Chondrocyte (in vitro differentiated cells): ENCODE results near the gene PTGES. TPM values are rescaled to one million over a fixed set of nuclear protein-coding genes. Genes with fewer than 3 reads are reported as not detected.
"Not testable (repeated sequence)": the region's sequence is repeated elsewhere in the genome, so short reads cannot be mapped to it uniquely, and the experiment has no call there.

Source experiments
- DNase-seq: peaks from one replicate; pipeline ENCODE4 v3.0.0; 2021; ENCODE audit warnings: mixed read lengths, low spot score
- H3K27ac Mint-ChIP-seq: one replicate; pipeline ENCODE4 v1.8.0; 2021; ENCODE audit warnings: mild to moderate bottlenecking, moderate library complexity, mixed read lengths; ENCODE audit not compliant: unreplicated experiment
- H3K27me3 Mint-ChIP-seq: 2 replicates; pipeline ENCODE4 v1.8.0; 2021; ENCODE audit warnings: low read depth, mixed read lengths
- H3K36me3 Mint-ChIP-seq: 2 replicates; pipeline ENCODE4 v1.8.0; 2021; ENCODE audit warnings: low read depth, mixed read lengths
- H3K4me1 Mint-ChIP-seq: 2 replicates; pipeline ENCODE4 v1.8.0; 2021; ENCODE audit warnings: low read depth, mild to moderate bottlenecking, mixed read lengths
- H3K4me3 Mint-ChIP-seq: one replicate; pipeline ENCODE4 v1.8.0; 2021; ENCODE audit warnings: mild to moderate bottlenecking, moderate library complexity, mixed read lengths; ENCODE audit not compliant: unreplicated experiment
- H3K9me3 Mint-ChIP-seq: 2 replicates; pipeline ENCODE4 v1.8.0; 2021; ENCODE audit warnings: low read depth, mixed read lengths
- long read RNA-seq: library from polyadenylated mRNA; stranded (forward); transcript quantifications from one replicate; pipeline ENCODE4 v2.0.0, GENCODE V29; 2021
- total RNA-seq: library from RNA; stranded (reverse); gene quantifications from 3 replicates; pipeline ENCODE4 v1.2.1, GENCODE V29; 2021
- TF ChIP-seq, protein P1 (sequence below): fragments of 200-600 bp; sonication (generic); IDR thresholded peaks from 2 replicates; pipeline ENCODE4 v1.5.0; 2021; ENCODE audit warnings: antibody characterized with exemption, mild to moderate bottlenecking, moderate library complexity

Gene PTGES, protein sequence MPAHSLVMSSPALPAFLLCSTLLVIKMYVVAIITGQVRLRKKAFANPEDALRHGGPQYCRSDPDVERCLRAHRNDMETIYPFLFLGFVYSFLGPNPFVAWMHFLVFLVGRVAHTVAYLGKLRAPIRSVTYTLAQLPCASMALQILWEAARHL
- 0.95 to 3.3 TPM (median 1.3 TPM) in 3 replicates for total RNA-seq
- long read RNA-seq, result 0 reads

DNA sequence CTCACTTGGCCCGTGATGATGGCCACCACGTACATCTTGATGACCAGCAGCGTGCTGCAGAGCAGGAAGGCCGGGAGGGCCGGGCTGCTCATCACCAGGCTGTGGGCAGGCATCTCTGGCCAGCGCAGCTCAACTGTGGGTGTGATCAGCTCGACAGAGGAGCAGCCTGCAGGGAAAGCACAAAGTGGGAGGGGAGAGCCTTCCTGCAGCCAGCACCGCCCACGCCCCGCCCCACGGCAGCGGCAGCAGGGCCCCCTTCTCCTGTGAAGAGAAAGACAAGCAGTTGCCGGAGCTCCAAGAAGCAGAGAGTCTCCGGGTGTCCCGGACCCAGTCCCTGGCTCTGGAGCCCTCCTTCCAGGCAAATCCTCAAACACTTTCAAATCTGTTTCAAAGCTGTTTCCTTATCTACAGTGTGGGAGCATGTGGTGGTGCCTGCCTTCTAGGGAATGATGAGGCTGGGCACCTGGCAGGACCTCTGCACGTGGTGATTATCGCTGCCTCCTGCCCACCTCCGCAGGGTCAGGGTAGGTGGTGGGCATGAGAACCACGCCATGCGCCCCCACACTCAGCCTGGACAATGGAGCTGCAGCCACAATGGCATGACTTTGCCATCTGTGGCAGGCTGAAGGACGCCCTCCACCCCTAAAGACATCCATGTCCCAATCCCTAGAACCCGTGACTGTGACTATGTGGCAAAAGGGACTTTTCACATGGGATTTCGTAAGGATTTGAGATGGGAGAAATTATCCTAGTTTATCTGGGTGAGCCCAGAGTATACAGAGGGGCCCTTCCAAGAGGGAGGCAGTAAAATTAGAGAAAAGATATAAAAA, at the start of gene PTGES:
TSS of gene PTGES (minus strand) at position 143 of the 830 bp plus-strand sequence. CDS start at position 113, 30 bp downstream.
- TF ChIP-seq, protein P1, sequence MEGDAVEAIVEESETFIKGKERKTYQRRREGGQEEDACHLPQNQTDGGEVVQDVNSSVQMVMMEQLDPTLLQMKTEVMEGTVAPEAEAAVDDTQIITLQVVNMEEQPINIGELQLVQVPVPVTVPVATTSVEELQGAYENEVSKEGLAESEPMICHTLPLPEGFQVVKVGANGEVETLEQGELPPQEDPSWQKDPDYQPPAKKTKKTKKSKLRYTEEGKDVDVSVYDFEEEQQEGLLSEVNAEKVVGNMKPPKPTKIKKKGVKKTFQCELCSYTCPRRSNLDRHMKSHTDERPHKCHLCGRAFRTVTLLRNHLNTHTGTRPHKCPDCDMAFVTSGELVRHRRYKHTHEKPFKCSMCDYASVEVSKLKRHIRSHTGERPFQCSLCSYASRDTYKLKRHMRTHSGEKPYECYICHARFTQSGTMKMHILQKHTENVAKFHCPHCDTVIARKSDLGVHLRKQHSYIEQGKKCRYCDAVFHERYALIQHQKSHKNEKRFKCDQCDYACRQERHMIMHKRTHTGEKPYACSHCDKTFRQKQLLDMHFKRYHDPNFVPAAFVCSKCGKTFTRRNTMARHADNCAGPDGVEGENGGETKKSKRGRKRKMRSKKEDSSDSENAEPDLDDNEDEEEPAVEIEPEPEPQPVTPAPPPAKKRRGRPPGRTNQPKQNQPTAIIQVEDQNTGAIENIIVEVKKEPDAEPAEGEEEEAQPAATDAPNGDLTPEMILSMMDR, result no peak
- H3K36me3 Mint-ChIP-seq, result no peaks in the 10 kb centered on the region
- peak within 1 kb of the TSS; percentile 58 for H3K4me3 Mint-ChIP-seq
- H3K27me3 Mint-ChIP-seq, result peaks cover 9% of the 10 kb centered on the region
- no peaks in the 10 kb centered on the region for H3K9me3 Mint-ChIP-seq
- H3K27ac Mint-ChIP-seq, result peak within 1 kb of the TSS; percentile 12
- no peak for DNase-seq
- H3K4me1 Mint-ChIP-seq, result peaks cover 25% of the 10 kb centered on the region

DNA sequence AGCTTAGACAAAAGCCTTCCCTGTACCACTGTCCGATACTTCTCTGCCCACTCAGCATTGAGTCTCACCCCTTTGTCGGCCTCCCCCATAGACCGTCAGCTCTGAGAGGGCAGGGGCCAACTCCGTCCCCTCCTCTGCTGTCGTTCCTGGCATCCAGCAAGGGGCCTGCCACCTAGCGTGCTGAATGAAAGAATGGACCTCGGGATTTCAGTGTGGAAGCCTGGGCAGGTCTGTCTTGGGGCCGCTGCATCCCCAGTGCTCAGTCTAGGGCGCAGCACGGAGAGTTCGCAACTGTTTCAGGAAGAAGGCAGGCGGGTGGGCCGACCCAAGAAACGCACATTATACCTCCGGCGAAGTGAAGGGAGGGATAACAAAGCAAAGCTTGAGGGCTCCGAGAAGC, 48.7 kb upstream of the PTGES start:
- no peaks in the 10 kb centered on the region for H3K9me3 Mint-ChIP-seq
- no peak for DNase-seq
- TF ChIP-seq, protein P1, result no peak
- H3K27me3 Mint-ChIP-seq, result peaks cover under 1% of the 10 kb centered on the region
- peaks cover 14% of the 10 kb centered on the region for H3K4me1 Mint-ChIP-seq
- peak overlapping the region; percentile 44 for H3K4me3 Mint-ChIP-seq
- peaks cover 5% of the 10 kb centered on the region for H3K36me3 Mint-ChIP-seq
- H3K27ac Mint-ChIP-seq, result peak overlapping the region; percentile 32

DNA sequence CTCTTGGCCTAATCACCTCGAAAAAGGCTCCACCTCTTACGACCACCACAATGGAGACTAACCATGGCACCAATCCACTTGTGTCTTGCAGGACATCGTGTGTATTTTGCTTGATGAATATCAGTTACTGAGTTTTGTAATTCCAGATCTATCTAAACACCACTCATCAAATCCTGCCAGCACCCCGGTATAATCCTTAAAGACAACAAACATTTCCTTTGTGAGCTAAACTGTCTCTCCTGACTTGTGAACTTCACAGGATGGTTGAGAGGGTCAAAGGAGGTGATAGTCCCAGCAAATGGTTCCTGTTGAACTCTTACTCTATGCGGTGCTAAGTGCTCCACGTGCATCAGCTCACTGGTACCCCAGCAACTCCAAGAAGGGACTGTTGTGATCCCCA, 46.1 kb upstream of the PTGES start:
- Mint-ChIP-seq H3K4me1 (peaks cover 3% of the 10 kb centered on the region), H3K36me3 (no peaks in the 10 kb centered on the region), H3K27me3 (peaks cover 21% of the 10 kb centered on the region), H3K27ac (no peak overlapping the region), H3K9me3 (no peaks in the 10 kb centered on the region), H3K4me3 (no peak overlapping the region)
- DNase-seq, result no peak
- TF ChIP-seq, protein P1, result no peak

DNA sequence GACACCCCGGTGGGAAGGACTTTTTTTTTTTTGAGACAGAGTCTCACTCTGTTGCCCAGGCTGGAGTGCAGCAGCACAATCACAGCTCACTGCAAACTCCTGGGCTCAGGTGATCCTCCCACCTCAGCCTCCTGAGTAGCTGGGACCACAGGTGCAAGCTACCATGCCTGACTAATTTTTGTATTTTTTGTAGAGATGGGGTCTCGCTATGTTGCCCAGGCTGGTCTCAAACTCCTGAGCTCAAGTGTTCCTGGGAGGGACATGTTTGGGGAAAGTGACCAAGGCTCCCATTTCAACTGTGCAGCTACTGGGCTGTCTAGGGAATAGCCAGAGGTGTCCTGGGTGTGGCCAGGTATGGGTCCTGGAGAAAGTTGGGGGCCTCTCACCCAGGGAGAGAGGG, 43.2 kb upstream of the PTGES start:
- peaks cover 23% of the 10 kb centered on the region for H3K27me3 Mint-ChIP-seq
- H3K4me3 Mint-ChIP-seq, H3K36me3 Mint-ChIP-seq, H3K4me1 Mint-ChIP-seq, H3K9me3 Mint-ChIP-seq, H3K27ac Mint-ChIP-seq, DNase-seq: not testable (repeated sequence)

DNA sequence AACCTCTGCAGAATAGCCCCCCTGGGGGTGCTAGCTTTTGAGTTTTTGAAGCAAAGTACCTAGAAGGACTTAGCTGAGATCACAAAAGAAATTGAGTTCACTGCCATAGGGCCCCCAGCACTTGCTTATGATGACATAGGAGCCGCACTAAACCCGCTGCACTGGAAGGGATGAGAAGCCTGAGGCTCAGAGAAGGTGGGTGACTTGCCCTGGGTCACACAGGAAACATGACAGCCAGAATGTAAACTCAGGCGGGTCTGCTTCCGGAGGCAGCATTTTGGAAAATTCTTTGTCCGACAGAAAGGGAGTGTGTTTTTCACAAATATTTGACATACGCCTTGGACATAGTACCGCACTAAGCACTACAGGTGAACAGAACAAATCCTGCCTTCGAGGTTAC, 41.7 kb upstream of the PTGES start:
- Mint-ChIP-seq H3K4me3 (no peak overlapping the region), H3K9me3 (no peaks in the 10 kb centered on the region), H3K36me3 (no peaks in the 10 kb centered on the region), H3K27ac (no peak overlapping the region), H3K27me3 (peaks cover 28% of the 10 kb centered on the region), H3K4me1 (peaks cover 3% of the 10 kb centered on the region)
- DNase-seq, result no peak
- TF ChIP-seq, protein P1, result no peak
